ENCODE results near the gene OLFM1.

DNA sequence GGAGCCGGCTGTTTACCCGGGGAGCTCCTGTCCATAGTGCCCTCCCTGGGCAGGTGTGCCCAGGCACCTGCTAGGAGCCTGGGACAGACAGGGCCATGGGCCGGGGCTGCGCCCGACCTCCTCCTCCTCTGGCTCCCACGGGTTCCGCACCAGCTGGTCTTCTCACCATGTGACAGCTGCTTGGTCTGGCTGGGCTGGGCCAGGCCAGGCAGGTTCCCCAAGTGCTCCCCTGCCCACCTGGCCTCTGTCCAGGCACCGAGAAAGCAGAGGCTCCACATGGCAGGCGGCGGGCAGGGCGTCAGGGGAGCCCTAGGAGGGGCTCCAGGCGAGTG lies 60.0 kb downstream of the OLFM1 start:
- TF ChIP-seq, protein P1, sequence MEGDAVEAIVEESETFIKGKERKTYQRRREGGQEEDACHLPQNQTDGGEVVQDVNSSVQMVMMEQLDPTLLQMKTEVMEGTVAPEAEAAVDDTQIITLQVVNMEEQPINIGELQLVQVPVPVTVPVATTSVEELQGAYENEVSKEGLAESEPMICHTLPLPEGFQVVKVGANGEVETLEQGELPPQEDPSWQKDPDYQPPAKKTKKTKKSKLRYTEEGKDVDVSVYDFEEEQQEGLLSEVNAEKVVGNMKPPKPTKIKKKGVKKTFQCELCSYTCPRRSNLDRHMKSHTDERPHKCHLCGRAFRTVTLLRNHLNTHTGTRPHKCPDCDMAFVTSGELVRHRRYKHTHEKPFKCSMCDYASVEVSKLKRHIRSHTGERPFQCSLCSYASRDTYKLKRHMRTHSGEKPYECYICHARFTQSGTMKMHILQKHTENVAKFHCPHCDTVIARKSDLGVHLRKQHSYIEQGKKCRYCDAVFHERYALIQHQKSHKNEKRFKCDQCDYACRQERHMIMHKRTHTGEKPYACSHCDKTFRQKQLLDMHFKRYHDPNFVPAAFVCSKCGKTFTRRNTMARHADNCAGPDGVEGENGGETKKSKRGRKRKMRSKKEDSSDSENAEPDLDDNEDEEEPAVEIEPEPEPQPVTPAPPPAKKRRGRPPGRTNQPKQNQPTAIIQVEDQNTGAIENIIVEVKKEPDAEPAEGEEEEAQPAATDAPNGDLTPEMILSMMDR (IDR thresholded peaks at IDR 0.05; ENCODE audit: borderline replicate concordance, extremely low read depth, low read length, poor library complexity, severe bottlenecking): no peak
- no peak for TF ChIP-seq EZH2 (IDR thresholded peaks at IDR 0.05; ENCODE audit: borderline replicate concordance, low read depth, low read length, severe bottlenecking)

Data from DND-41 (cell line).